Adrenal gland (tissue), 5 donors: ENCODE results near the gene MSANTD4.

Experiments
- POLR2A ChIP-seq, 2 donors: fragments of 450-650 bp; IDR thresholded peaks; one replicate each; pipeline ENCODE4 v1.6.1; 2017; ENCODE audit warnings: antibody characterized with exemption in 2 of 2, mild to moderate bottlenecking in 2 of 2, moderate library complexity in 1 of 2
- TF ChIP-seq, protein P1 (sequence below), 6 experiments: fragments of 450-650 bp in 4 of 6; fragments of 200-600 bp in 2 of 6; sonication (generic) in 1 of 6; IDR thresholded peaks; 1 replicate in 5 of 6; 2 replicates in 1 of 6; pipeline versions ENCODE4 v1.5.1 to v1.8.0; 2016 to 2021; ENCODE audit warnings: antibody characterized with exemption in 6 of 6, mild to moderate bottlenecking in 2 of 6, moderate library complexity in 1 of 6
- donor health status: DM: no; HTN: no; CAD: no.

DNA sequence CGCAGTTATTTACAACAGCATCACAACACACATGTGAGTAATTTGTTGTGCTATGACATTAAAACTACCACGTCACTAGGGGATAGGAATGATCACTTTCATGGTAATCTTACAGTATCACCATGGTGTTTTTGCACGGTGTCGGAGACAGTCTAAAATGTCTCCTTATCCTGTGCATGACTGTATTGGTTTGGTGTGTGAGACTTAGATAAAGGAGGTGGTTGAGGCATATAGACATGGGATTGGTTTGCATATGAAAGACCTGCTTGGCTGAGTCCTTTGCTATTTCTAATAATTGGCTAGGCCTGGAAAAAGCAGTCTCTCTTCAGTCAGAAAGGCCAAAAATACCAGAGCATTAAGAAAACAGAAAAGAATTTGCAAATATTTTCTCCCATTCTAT is 30.2 kb downstream of the MSANTD4 start:
- TF ChIP-seq POLR2A (IDR thresholded peaks at IDR 0.05) = no peak
- TF ChIP-seq, protein P1, sequence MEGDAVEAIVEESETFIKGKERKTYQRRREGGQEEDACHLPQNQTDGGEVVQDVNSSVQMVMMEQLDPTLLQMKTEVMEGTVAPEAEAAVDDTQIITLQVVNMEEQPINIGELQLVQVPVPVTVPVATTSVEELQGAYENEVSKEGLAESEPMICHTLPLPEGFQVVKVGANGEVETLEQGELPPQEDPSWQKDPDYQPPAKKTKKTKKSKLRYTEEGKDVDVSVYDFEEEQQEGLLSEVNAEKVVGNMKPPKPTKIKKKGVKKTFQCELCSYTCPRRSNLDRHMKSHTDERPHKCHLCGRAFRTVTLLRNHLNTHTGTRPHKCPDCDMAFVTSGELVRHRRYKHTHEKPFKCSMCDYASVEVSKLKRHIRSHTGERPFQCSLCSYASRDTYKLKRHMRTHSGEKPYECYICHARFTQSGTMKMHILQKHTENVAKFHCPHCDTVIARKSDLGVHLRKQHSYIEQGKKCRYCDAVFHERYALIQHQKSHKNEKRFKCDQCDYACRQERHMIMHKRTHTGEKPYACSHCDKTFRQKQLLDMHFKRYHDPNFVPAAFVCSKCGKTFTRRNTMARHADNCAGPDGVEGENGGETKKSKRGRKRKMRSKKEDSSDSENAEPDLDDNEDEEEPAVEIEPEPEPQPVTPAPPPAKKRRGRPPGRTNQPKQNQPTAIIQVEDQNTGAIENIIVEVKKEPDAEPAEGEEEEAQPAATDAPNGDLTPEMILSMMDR (IDR thresholded peaks at IDR 0.05) = no peak
